ENCODE data around the gene IPO4. TPM values are rescaled to one million over a fixed set of nuclear protein-coding genes. Genes with fewer than 3 reads are reported as not detected.
A peak's percentile ranks its signal among the peaks of the same experiment; 100 is the strongest.
"Not testable (repeated sequence)": the region's sequence is repeated elsewhere in the genome, so short reads cannot be mapped to it uniquely, and the experiment has no call there.

Gene IPO4
- total and polyA plus RNA-seq, 12 donors: 19.1 to 84.9 (median 42.8) TPM

DNA sequence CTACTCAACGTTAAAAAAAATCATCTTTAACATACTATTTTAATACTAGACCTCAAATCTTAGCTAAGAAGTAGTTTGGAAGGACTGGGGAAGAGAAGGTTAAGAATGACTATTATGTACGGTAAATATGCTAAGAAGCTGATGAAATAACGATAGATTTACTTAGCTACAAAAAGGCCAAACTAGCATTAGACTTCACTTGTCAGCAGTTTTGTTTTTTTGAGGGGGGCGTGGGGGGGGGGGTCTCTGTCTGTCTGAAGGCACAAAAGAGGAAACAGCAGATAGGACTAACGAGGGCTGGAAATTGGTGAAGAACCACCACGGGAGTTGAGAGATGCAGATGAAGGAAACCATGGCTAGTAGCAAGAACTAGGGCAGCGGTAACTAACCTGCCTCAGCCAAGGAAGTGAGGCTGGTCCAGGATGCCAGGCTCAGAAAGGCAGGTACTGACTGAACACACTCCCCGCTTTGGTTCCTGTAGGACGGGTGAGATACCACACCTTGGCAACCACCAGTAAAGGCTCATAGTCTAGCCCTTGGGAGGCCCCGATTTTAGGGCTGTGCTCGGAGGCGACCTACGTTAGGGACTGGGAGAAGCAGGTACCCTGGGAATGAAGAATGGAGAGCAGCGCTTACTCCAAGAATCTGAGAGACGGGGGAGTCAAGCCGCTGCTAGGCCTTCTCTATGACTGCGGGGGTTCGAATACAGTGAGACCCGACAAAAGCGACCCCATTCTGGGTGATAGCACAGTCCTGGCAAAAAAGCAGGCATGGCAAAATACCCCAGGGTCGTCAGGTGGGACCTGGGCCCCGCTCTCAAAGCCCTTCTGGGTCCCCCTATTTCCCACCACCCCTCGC lies 42.9 kb upstream of the IPO4 start:
- TF ChIP-seq POLR2A (IDR thresholded peaks at IDR 0.05): no peak
- TF ChIP-seq, protein P1, sequence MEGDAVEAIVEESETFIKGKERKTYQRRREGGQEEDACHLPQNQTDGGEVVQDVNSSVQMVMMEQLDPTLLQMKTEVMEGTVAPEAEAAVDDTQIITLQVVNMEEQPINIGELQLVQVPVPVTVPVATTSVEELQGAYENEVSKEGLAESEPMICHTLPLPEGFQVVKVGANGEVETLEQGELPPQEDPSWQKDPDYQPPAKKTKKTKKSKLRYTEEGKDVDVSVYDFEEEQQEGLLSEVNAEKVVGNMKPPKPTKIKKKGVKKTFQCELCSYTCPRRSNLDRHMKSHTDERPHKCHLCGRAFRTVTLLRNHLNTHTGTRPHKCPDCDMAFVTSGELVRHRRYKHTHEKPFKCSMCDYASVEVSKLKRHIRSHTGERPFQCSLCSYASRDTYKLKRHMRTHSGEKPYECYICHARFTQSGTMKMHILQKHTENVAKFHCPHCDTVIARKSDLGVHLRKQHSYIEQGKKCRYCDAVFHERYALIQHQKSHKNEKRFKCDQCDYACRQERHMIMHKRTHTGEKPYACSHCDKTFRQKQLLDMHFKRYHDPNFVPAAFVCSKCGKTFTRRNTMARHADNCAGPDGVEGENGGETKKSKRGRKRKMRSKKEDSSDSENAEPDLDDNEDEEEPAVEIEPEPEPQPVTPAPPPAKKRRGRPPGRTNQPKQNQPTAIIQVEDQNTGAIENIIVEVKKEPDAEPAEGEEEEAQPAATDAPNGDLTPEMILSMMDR (IDR thresholded peaks at IDR 0.05): no peak
- Histone ChIP-seq H3K4me3 (peak overlapping the region; percentile 23 to 86 (median 78)), H3K4me1 (replicated peaks in 1 of 2) (peaks cover 29 to 50% of the 10 kb centered on the region in 2 donors), H3K9me3 (replicated peaks in 1 of 3) (no peaks in the 10 kb centered on the region), H3K36me3 (replicated peaks in 1 of 2) (peaks cover 0 to 31% of the 10 kb centered on the region in 2 donors), H3K27ac (peak overlapping the region; percentile 42 to 99 (median 82)), H3K27me3 (no peaks in the 10 kb centered on the region)
- 7 to 11% (median 10%) methylated on average over 20 to 23 of the region's 23 CpGs for WGBS, 4 donors
- peak in 2 of 7 donors; percentile 13 to 57 for DNase-seq
- intact Hi-C loops (cut with DNase I): no loop called here

DNA sequence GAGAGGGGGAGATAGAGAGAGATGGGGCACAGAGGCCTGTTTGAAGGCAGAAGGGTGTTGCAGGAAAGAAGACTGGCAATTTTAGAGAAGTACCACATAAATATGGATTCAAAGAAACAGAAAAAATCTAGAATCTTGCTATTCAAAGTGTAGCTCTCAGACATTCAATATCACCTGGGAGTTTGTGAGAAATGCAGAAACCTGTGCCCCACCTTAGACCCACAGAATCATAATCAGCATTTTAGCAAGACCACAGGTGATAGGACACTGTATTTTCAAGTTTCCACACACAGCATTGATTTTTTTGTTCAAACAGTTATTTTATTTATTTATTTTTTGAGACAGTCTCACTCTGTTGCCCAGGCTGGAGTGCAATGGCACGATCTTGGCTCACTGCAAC lies 40.3 kb upstream of the IPO4 start:
- Histone ChIP-seq H3K27me3 (no peaks in the 10 kb centered on the region), H3K4me1 (replicated peaks in 1 of 2) (peaks cover 21 to 24% of the 10 kb centered on the region in 2 donors), H3K36me3 (replicated peaks in 1 of 2) (peaks cover 0 to 13% of the 10 kb centered on the region in 2 donors), H3K27ac (no peak overlapping the region), H3K4me3 (no peak overlapping the region), H3K9me3 (replicated peaks in 1 of 3) (no peaks in the 10 kb centered on the region)
- peak in 1 of 7 donors; percentile 10 for DNase-seq
- 0 to 50% (median 21%) methylated on average over 1 of the region's 1 CpG for WGBS, 4 donors
- intact Hi-C loops (cut with DNase I): no loop called here
- TF ChIP-seq, protein P1 (IDR thresholded peaks at IDR 0.05): no peak
- TF ChIP-seq POLR2A (IDR thresholded peaks at IDR 0.05): no peak

- intact Hi-C loops (cut with DNase I): no loop called here
- Histone ChIP-seq H3K4me1 (replicated peaks in 1 of 2) (peaks cover 8 to 14% of the 10 kb centered on the region in 2 donors), H3K36me3 (replicated peaks in 1 of 2) (peaks cover 0 to 13% of the 10 kb centered on the region in 2 donors), H3K4me3 (no peak overlapping the region), H3K9me3 (replicated peaks in 1 of 3) (no peaks in the 10 kb centered on the region), H3K27me3 (no peaks in the 10 kb centered on the region), H3K27ac (no peak overlapping the region)
- WGBS, 4 donors: 81 to 92% (median 85%) methylated on average over 1 of the region's 1 CpG
- no peak for DNase-seq
- no peak for TF ChIP-seq POLR2A (IDR thresholded peaks at IDR 0.05)
- TF ChIP-seq, protein P1 (IDR thresholded peaks at IDR 0.05): no peak
Observed at GRCh38 chr14:24226473-24226872, 37.9 kb upstream of the IPO4 start.

- H3K27ac ChIP-seq: no peak overlapping the region
- no peak for TF ChIP-seq POLR2A (IDR thresholded peaks at IDR 0.05)
- TF ChIP-seq, protein P1 (IDR thresholded peaks at IDR 0.05): no peak
- peak in 1 of 7 donors; percentile 12 for DNase-seq
- intact Hi-C loops (cut with DNase I): no loop called here
- WGBS, 4 donors: 86 to 89% (median 88%) methylated on average over 7 of the region's 7 CpGs
- no peaks in the 10 kb centered on the region for H3K9me3 ChIP-seq (replicated peaks in 1 of 3)
- H3K27me3 ChIP-seq: no peaks in the 10 kb centered on the region
- peaks cover 0 to 13% of the 10 kb centered on the region in 2 donors for H3K36me3 ChIP-seq (replicated peaks in 1 of 2)
- H3K4me1 ChIP-seq (replicated peaks in 1 of 2): peaks cover 0 to 5% of the 10 kb centered on the region in 2 donors
- no peak overlapping the region for H3K4me3 ChIP-seq
Observed at GRCh38 chr14:24224618-24225071, 36.0 kb upstream of the IPO4 start.

GRCh38 chr14:24222987-24223386 lies 34.4 kb upstream of the IPO4 start:
- peak in 2 of 7 donors; percentile 3 to 30 for DNase-seq
- not testable (repeated sequence) for H3K4me1 ChIP-seq (replicated peaks in 1 of 2)

More at GRCh38 chr14:24222987-24223386, 34.4 kb upstream of the IPO4 start:
- H3K27ac ChIP-seq; intact Hi-C loops (cut with DNase I); H3K4me3 ChIP-seq; H3K27me3 ChIP-seq; H3K9me3 ChIP-seq (replicated peaks in 1 of 3): not testable (repeated sequence)
- WGBS, 4 donors: 96 to 99% (median 97%) methylated on average over 4 of the region's 4 CpGs
- peaks cover 0 to 10% of the 10 kb centered on the region in 2 donors for H3K36me3 ChIP-seq (replicated peaks in 1 of 2)
